NOMO-1 treated with dmso at 0.1 percent for 144 hours (cell line): Measurements from ENCODE around the gene GPATCH2L.

Experiments
- DNase-seq: peaks from one replicate; lab custom pipeline; 2025; ENCODE audit not compliant: unreplicated experiment; lab: John Stamatoyannopoulos, UW

GPATCH2L gene

GRCh38 chr14:76151398-76152332 is at the start of gene GPATCH2L:
Gene GPATCH2L (plus strand): TSS chr14:76151922. CDS start chr14:76154364, 2,442 bp downstream.
- DNase-seq: peak; percentile 75

GRCh38 chr14:76104802-76105355 is 46.8 kb upstream of the GPATCH2L start:
- DNase-seq: no peak

DNA sequence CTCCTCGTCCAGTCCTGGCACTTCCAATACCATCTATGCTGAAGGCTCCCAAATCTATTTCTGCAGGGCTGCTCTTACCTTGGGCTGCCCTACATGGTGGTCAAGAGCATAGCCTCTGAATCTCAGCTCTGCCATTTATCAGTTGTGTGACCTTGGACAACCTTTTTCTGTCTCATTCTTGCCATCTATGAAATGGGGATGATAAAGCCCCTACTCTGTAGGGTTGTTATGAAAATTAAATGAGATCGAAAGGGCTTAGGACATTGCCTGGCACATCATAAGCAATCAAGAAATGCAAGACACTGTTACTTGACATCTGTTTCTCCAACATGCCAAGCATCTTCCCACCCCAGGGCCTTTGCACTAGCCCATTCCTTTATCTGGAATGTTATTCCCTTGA is 45.5 kb upstream of the GPATCH2L start:
- DNase-seq: no peak

GRCh38 chr14:76109087-76109880 is 42.4 kb upstream of the GPATCH2L start:
- DNase-seq: no peak

GRCh38 chr14:76112889-76113624 is 38.7 kb upstream of the GPATCH2L start:
- DNase-seq: no peak

GRCh38 chr14:76113691-76114090 is 38.0 kb upstream of the GPATCH2L start:
- no peak for DNase-seq

DNA sequence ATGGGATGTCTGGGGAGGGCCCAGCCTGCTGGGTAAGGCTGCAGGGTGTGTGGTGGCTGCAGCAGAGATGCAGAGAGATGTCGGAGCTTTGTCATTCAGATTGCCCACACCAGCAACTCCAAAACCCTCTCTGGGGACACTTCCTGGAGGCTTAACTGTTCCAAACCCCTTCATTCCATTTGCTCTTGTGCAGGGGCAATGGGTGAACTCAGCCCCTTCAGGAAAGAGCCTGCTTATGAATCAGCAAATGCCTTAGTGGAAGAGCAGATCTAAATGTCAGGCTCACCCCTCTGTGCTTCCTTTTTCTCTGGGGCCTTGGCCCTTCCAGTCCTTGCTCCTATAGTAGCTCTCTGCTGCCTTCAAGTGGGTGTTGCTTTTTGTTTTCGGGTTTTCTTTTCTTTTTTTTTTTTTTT is 36.7 kb upstream of the GPATCH2L start:
- no peak for DNase-seq

DNA sequence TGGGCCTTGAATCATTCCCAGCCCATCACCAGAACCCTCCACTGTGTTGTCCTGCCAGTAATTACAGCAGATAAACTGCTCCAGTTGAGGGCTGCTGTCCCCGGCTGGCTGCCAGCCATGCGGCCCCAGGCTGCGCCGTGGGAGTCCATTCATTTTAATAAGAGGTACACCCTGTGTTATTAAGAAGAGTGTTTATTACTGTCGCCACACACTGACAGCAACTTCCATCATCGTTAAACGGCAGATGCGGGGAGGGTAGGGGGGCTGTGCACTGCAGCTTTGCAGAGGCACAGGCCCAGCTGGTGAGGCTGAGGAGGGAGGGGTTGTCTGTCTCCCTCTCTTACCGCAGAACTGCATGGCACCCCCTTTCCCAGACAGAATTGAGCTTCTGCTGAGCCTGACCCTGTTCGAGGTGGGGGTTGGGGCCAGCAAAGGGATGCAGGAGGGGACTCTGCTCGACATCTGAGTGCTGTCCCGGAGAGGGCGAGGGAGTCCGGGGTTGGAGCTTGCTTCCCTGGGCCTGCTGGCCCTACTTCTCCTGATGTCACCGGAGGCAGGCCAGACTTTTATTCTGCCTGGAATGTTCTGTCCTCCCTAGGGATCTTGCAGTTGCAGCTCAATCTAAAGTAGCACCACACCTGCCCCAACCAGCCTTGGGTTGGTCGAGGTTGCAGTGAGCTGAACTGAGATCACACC is 33.8 kb upstream of the GPATCH2L start:
- no peak for DNase-seq

DNA sequence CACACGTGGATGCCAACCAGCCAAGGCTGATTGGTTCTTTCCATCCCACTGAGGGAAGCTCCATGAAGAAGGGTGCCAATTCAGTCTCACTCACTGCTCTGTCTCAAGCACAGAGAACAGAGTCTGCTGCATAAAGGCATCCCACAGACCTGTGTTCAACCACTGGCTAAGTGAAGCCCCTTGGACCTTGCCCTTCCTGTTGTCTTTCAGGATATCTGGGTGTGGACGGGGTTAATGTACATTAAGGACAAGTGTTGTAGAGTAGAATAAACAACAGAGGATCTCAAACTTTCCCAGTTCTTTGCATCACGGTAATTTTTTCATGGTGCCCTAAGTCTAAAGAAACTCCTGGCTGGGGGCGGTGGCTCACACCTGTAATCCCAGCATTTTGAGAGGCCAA is 33.1 kb upstream of the GPATCH2L start:
- DNase-seq: no peak

DNA sequence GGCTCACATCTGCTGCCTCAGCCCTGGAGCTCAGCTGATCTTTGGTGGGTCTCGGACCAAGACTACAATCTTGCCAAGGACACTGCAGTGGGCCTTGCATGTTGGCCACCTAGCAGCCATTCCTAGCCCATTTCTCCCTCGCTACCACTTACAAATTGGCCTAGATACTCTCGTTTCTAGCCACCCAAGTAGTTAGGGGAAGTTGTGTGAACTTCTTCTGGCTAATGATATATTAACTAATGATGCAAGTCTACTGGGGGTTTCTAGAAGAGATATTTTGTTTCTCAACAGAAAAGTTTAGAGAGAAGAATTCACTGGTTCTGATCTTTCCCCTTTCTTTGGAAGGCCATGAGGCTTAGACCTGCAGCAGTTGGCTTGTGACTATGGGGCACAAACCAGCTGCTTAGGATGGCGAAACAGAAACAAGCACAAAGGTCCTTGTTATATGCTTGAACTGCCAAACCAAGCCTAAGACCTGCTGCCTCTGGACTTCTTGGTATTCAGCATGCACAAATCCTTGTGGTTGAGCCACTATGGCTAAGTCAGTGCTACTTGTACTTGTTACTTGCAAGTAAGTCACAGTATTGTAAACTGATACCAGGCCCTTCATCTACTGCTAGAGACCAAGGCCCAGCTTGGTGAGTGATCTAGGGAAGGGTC is 30.5 kb upstream of the GPATCH2L start:
- no peak for DNase-seq

GRCh38 chr14:76123426-76124225 is 28.1 kb upstream of the GPATCH2L start:
- no peak for DNase-seq

DNA sequence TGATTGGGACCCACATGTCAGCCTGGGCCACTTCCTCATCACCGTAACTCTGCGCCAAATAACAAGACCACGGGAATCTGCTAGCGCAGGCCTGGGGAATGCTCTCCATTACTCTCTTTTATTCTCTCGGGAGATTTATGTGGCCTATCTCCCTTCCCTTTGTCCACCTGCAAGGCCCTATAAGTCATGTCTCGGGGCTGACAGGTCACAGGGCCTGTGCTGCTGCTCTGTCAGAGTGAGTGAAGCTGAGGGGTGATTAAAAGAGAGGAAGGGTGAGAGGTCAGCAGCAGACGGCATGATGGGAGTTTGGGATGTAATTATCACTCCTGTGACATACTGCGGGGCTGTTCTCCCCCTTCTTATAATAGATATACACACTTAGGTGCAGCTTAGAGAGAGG is 26.2 kb upstream of the GPATCH2L start:
- no peak for DNase-seq

DNA sequence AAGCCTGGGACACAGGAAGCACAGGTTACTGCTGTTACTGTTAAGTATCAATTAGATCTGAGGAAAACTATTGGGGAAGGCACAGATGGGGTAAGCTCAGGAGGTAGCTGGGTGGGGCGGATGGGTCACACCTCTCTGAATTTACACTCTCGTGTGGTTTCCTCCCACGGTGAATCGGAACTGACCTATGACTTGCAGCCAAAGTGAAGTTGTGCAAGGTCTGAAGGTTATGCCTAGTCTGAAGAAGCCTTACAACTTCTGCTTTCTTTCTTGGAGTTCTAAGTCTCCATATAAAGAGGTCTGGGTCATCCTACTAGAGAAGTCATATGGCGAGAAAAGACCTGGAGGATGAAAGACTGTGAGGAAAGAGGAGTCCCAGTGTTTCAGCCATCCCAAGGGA is 25.6 kb upstream of the GPATCH2L start:
- DNase-seq: peak; percentile 84

- DNase-seq: no peak
These were observed 21.7 kb upstream of the GPATCH2L start for GRCh38 chr14:76129851-76130576.

DNA sequence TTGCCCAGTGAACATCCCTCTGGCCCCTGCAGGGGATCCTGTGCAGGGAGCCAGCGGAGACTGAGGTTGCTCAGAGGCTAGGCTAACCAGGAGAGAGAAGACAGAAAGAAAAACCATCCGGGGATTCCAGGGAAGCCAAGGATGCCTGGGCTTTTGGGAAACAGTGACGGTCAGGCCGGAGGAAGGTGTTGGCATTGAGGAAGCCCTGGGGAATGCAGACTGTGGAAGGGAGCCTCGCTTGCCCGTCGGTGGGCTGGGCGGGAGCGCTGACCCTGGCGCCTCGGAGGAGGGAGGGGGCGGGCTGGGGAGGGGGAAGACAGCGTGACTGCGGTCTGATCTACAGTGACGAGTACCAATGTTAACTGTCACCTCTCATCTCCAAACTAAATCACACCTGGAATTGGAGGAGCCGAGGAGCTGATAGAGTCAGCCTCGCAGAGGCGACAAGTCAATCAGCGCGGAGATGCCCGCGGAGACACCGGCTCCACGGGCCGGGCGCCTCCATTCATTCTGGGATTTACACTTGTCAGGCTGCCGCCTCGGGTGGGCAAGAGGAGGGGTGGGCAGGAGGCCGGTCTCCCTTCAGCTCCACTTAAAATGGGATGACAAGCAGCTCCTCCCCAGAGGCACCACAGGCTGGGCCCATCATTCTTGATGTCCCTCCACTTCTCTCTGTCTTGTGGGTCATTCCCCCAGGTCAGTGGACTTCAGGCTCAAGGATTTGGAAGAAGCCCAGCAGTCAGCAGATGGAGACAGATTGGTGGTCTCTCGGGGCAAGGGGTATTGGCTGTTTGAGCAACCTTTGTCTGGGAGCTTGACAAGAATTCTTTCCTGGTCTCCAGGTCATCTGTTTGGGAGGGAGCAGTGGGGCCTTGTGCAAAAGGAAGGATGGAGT is 20.4 kb upstream of the GPATCH2L start:
- DNase-seq: no peak

GRCh38 chr14:76133103-76133502 is 18.6 kb upstream of the GPATCH2L start:
- peak; percentile 26 for DNase-seq

DNA sequence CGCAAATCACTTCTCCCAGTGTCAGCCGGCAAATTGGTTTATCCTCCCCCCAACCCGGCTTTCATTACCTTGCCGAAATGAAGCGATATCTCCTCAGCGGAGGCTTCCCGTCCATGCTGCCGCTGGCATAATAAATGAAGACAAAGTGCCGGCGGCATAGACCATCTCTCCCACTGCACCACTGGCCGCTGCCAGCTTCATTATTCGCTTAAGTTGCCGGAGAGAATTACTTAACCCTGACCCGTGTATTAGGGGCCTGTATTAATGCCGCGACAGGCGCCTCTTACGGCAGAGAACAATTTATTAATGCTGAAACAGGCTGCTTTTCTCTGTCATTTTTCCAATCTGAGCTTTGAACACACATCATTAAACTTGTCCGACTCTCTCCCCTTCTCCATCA is 17.5 kb upstream of the GPATCH2L start:
- no peak for DNase-seq
